Fibroblast of lung (primary cell): ENCODE measurements around the gene SCAF1. TPM values are rescaled to one million over a fixed set of nuclear protein-coding genes. Genes with fewer than 3 reads are reported as not detected.

Source experiments
- DNase-seq, 2 donors: peaks; one replicate each; pipeline versions ENCODE4 v3.0.0 to v3.0.0-alpha.2; 2010; ENCODE audit warnings: low read depth in 2 of 2
- H2AFZ ChIP-seq: 2 replicates; pipeline ENCODE4 v1.5.1; 2012; ENCODE audit warnings: low read length, control low read depth, inconsistent platforms
- H3K27ac ChIP-seq: 2 replicates; pipeline ENCODE4 v1.5.1; 2011; ENCODE audit warnings: low read length, control low read depth; ENCODE audit not compliant: insufficient read depth
- H3K27me3 ChIP-seq: 2 replicates; pipeline ENCODE4 v1.5.1; 2011; ENCODE audit warnings: mild to moderate bottlenecking, low read length; ENCODE audit not compliant: control insufficient read depth, insufficient read depth
- H3K36me3 ChIP-seq: 2 replicates; pipeline ENCODE4 v1.5.1; 2011; ENCODE audit warnings: low read length; ENCODE audit not compliant: control insufficient read depth, insufficient read depth
- H3K4me1 ChIP-seq: 2 replicates; pipeline ENCODE4 v1.5.1; 2011; ENCODE audit warnings: low read length; ENCODE audit not compliant: control insufficient read depth, insufficient read depth; ENCODE audit errors: extremely low read depth
- H3K4me2 ChIP-seq: 2 replicates; pipeline ENCODE4 v1.5.1; 2011; ENCODE audit warnings: low read length, control low read depth; ENCODE audit not compliant: insufficient read depth; ENCODE audit errors: extremely low read depth
- H3K4me3 ChIP-seq, 4 experiments: fragments of 200-600 bp in 1 of 4; sonication (generic) in 1 of 4; replicated peaks in 1 of 4; 2 replicates each; pipeline ENCODE4 v1.5.1; 2011 to 2016; ENCODE audit warnings: low read length in 4 of 4, low read depth in 3 of 4, mild to moderate bottlenecking in 3 of 4, control low read depth in 2 of 4, inconsistent platforms in 1 of 4, mixed read lengths in 1 of 4; ENCODE audit not compliant: insufficient read depth in 1 of 4; ENCODE audit errors: control extremely low read depth in 1 of 4
- H3K79me2 ChIP-seq: 2 replicates; pipeline ENCODE4 v1.5.1; 2012; ENCODE audit warnings: mild to moderate bottlenecking, low read length, inconsistent platforms; ENCODE audit not compliant: control insufficient read depth, insufficient read depth
- H3K9ac ChIP-seq: 2 replicates; pipeline ENCODE4 v1.5.1; 2011; ENCODE audit warnings: mild to moderate bottlenecking, low read length, control low read depth; ENCODE audit not compliant: insufficient read depth
- H3K9me3 ChIP-seq: 2 replicates; pipeline ENCODE4 v1.5.1; 2012; ENCODE audit warnings: low read depth, low read length; ENCODE audit not compliant: control insufficient read depth, insufficient read depth
- H4K20me1 ChIP-seq: 2 replicates; pipeline ENCODE4 v1.5.1; 2011; ENCODE audit warnings: low read length; ENCODE audit not compliant: control insufficient read depth, insufficient read depth; ENCODE audit errors: extremely low read depth
- EZH2 ChIP-seq: IDR thresholded peaks from 2 replicates; pipeline ENCODE4 v1.5.1; 2012; ENCODE audit warnings: low read length, control low read depth, mild to moderate bottlenecking; ENCODE audit errors: missing control alignments
- polyA plus RNA-seq, 2 donors: library from polyadenylated mRNA; depleted of rRNA in 1 of 2; stranded (reverse) in 1 of 2; unstranded in 1 of 2; fragments of >200 nt; gene quantifications; 2 replicates each; pipeline ENCODE4 v1.2.1, GENCODE V29; 2011 to 2012; ENCODE audit warnings: missing spikeins in 1 of 2
- total RNA-seq: library from RNA; depleted of rRNA; stranded (reverse); fragments of >200 nt; gene quantifications from 2 replicates; pipeline ENCODE4 v1.2.1, GENCODE V29; 2014
- TF ChIP-seq, protein P1 (sequence below), 2 donors: IDR thresholded peaks in 1 of 2; conservative IDR thresholded peaks in 1 of 2; 1 replicate in 1 of 2; 2 replicates in 1 of 2; pipeline ENCODE4 v1.5.1; 2011 to 2012; ENCODE audit warnings: low read length in 2 of 2, control low read depth in 1 of 2, inconsistent platforms in 1 of 2, low read depth in 1 of 2, mild to moderate bottlenecking in 1 of 2

Gene SCAF1
- total and polyA plus RNA-seq, 2 donors (not counting 1 experiment from before 2014, with no cell fraction given), result 8.7 to 11.9 TPM

DNA sequence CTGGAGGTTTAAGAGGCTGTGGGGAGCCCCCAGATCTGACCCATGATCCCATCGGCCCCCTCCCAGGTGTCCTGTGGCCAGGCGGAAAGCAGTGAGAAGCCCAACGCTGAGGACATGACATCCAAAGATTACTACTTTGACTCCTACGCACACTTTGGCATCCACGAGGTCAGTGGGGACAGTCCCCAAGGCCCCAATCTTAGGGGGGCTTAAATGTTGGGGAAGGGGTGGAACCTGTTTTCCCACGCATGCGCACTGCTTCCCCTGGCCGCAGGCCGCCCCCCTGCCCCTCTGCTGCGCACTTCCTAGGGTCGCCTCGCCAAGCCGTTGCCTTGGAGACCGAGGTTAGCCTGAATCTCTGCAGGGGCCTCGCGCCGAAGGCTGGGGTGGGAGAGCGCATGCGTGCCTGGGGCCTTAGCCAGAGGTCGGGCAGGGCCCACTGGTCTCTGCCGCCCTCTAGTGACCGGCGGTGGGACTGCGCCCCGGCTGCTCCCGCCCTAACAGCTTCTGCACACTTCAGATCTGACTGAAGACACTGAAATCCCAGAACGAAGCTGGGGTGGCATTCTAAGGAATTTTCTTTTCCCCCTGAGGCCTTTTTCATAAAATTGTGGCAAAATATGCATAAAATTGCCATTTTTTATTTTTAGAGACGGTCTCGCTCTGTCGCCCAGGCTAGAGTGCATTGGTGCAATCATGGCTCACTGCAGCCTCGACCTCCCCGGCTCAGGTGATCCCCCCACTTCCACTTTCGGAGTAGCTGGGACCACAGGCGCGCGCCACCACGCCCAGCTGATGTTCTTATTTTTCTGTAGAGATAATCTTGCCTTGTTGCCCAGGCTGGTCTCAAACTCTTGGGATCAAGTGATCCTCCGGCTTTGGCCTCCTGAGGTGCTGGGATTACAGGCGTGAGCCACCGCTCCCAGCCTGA is 38.7 kb downstream of the SCAF1 start:
- peaks cover 40% of the 10 kb centered on the region for H3K79me2 ChIP-seq
- H3K9ac ChIP-seq, result no peak overlapping the region
- no peaks in the 10 kb centered on the region for H3K9me3 ChIP-seq
- peak; percentile 61 to 83 for DNase-seq
- H3K4me3 ChIP-seq, result peak overlapping the region in 2 of 4 experiments; percentile 30 to 32
- H3K4me1 ChIP-seq, result peaks cover 4% of the 10 kb centered on the region
- TF ChIP-seq, protein P1, sequence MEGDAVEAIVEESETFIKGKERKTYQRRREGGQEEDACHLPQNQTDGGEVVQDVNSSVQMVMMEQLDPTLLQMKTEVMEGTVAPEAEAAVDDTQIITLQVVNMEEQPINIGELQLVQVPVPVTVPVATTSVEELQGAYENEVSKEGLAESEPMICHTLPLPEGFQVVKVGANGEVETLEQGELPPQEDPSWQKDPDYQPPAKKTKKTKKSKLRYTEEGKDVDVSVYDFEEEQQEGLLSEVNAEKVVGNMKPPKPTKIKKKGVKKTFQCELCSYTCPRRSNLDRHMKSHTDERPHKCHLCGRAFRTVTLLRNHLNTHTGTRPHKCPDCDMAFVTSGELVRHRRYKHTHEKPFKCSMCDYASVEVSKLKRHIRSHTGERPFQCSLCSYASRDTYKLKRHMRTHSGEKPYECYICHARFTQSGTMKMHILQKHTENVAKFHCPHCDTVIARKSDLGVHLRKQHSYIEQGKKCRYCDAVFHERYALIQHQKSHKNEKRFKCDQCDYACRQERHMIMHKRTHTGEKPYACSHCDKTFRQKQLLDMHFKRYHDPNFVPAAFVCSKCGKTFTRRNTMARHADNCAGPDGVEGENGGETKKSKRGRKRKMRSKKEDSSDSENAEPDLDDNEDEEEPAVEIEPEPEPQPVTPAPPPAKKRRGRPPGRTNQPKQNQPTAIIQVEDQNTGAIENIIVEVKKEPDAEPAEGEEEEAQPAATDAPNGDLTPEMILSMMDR (conservative IDR thresholded peaks at IDR 0.05 in 1 of 2, IDR thresholded peaks at IDR 0.05 in 1 of 2; ENCODE audit: low read depth in 1 of 2, low read length in 2 of 2), result peak; percentile 90 to 98
- TF ChIP-seq EZH2, result no peak
- H2AFZ ChIP-seq, result no peak overlapping the region
- H3K27me3 ChIP-seq, result no peaks in the 10 kb centered on the region
- no peaks in the 10 kb centered on the region for H4K20me1 ChIP-seq
- peak overlapping the region; percentile 62 for H3K4me2 ChIP-seq
- H3K36me3 ChIP-seq, result peaks cover 19% of the 10 kb centered on the region
- peak overlapping the region; percentile 52 for H3K27ac ChIP-seq

DNA sequence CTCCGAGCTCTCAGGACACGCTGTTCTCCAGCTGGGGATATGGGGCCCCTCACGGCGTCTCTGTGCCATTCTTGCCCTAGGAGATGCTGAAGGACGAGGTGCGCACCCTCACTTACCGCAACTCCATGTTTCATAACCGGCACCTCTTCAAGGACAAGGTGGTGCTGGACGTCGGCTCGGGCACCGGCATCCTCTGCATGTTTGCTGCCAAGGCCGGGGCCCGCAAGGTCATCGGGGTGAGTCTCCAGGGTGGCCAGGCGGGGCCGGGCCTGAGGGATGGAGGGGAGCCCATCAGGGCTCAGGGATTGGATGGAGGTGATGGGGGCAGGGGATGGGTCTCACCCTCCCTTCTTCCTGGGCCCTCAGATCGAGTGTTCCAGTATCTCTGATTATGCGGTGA is 39.8 kb downstream of the SCAF1 start:
- Histone ChIP-seq H3K27ac (no peak overlapping the region), H3K9ac (no peak overlapping the region), H3K9me3 (no peaks in the 10 kb centered on the region), H2AFZ (no peak overlapping the region), H4K20me1 (no peaks in the 10 kb centered on the region), H3K4me3 (no peak overlapping the region), H3K4me1 (peaks cover 4% of the 10 kb centered on the region), H3K4me2 (no peak overlapping the region), H3K36me3 (peaks cover 27% of the 10 kb centered on the region), H3K79me2 (peaks cover 40% of the 10 kb centered on the region), H3K27me3 (no peaks in the 10 kb centered on the region)
- no peak for DNase-seq
- TF ChIP-seq, protein P1 (conservative IDR thresholded peaks at IDR 0.05 in 1 of 2, IDR thresholded peaks at IDR 0.05 in 1 of 2; ENCODE audit: low read depth in 1 of 2, low read length in 2 of 2), result no peak
- TF ChIP-seq EZH2, result no peak

DNA sequence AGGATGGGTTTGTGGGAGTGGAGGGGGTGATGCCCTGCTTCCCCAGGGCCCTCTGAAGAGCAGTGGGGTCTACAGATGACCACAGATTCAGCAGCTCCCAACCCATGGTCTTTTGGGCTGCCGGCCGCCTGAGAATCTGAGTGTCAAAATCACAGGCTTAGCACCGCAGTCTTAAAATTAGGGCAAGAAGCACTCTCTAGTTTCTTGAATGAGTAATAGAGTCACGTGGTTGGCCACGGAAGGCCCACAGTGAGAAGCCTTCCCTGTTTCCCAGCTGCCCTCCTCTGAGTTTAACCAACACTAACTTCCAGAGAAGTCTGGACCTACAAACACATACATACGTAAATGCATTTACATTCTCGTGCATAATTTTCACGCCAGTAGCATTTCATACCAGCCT is 40.3 kb downstream of the SCAF1 start:
- TF ChIP-seq EZH2, result no peak
- TF ChIP-seq, protein P1 (conservative IDR thresholded peaks at IDR 0.05 in 1 of 2, IDR thresholded peaks at IDR 0.05 in 1 of 2; ENCODE audit: low read depth in 1 of 2, low read length in 2 of 2), result no peak
- H3K9me3 ChIP-seq, result no peaks in the 10 kb centered on the region
- H3K36me3 ChIP-seq, result peaks cover 28% of the 10 kb centered on the region
- no peak overlapping the region for H3K27ac ChIP-seq
- DNase-seq, result no peak
- peaks cover 38% of the 10 kb centered on the region for H3K79me2 ChIP-seq
- H3K4me3 ChIP-seq, result no peak overlapping the region
- H2AFZ ChIP-seq, result no peak overlapping the region
- H4K20me1 ChIP-seq, result no peaks in the 10 kb centered on the region
- no peak overlapping the region for H3K9ac ChIP-seq
- peaks cover 4% of the 10 kb centered on the region for H3K4me1 ChIP-seq
- H3K27me3 ChIP-seq, result no peaks in the 10 kb centered on the region
- no peak overlapping the region for H3K4me2 ChIP-seq
